HEK293T (cell line): ENCODE measurements around the gene MAMLD1.

ENCODE experiments used
- ARNT ChIP-seq: fragments of 450-650 bp; IDR thresholded peaks from 2 replicates; pipeline ENCODE4 v1.6.1; 2017; ENCODE audit warnings: mild to moderate bottlenecking
- BHLHE40 ChIP-seq: fragments of 450-650 bp; IDR thresholded peaks from 2 replicates; pipeline ENCODE4 v1.6.1; 2016; ENCODE audit warnings: mild to moderate bottlenecking, moderate library complexity, borderline replicate concordance
- CTBP1 ChIP-seq: fragments of 450-650 bp; IDR thresholded peaks from 2 replicates; pipeline ENCODE4 v1.6.1; 2016; ENCODE audit warnings: borderline replicate concordance
- FOXA1 ChIP-seq: fragments of 450-650 bp; IDR thresholded peaks from 2 replicates; pipeline ENCODE4 v1.6.1; 2016; ENCODE audit warnings: mild to moderate bottlenecking
- FOXK2 ChIP-seq: fragments of 450-650 bp; IDR thresholded peaks from 2 replicates; pipeline ENCODE4 v1.6.1; 2016; ENCODE audit warnings: mild to moderate bottlenecking
- FOXM1 ChIP-seq: fragments of 450-650 bp; IDR thresholded peaks from 2 replicates; pipeline ENCODE4 v1.6.1; 2017; ENCODE audit warnings: mild to moderate bottlenecking, borderline replicate concordance
- HDGF ChIP-seq: fragments of 450-650 bp; IDR thresholded peaks from 2 replicates; pipeline ENCODE4 v1.6.1; 2017; ENCODE audit warnings: antibody characterized with exemption, borderline replicate concordance
- L3MBTL2 ChIP-seq: fragments of 450-650 bp; conservative IDR thresholded peaks from 2 replicates; pipeline ENCODE4 v1.6.1; 2016; ENCODE audit warnings: mild to moderate bottlenecking
- SP1 ChIP-seq: fragments of 450-650 bp; IDR thresholded peaks from 2 replicates; pipeline ENCODE4 v1.6.1; 2017
- SUZ12 ChIP-seq: fragments of 450-650 bp; IDR thresholded peaks from 2 replicates; pipeline ENCODE4 v1.6.1; 2016; ENCODE audit warnings: mild to moderate bottlenecking
- TARDBP ChIP-seq: fragments of 450-650 bp; IDR thresholded peaks from 2 replicates; pipeline ENCODE4 v1.6.1; 2016
- ZNF384 ChIP-seq: fragments of 450-650 bp; IDR thresholded peaks from 2 replicates; pipeline ENCODE4 v1.6.1; 2016
- TF ChIP-seq, protein P1 (sequence below): fragments of 450-650 bp; IDR thresholded peaks from 2 replicates; pipeline ENCODE4 v1.6.1; 2016

DNA sequence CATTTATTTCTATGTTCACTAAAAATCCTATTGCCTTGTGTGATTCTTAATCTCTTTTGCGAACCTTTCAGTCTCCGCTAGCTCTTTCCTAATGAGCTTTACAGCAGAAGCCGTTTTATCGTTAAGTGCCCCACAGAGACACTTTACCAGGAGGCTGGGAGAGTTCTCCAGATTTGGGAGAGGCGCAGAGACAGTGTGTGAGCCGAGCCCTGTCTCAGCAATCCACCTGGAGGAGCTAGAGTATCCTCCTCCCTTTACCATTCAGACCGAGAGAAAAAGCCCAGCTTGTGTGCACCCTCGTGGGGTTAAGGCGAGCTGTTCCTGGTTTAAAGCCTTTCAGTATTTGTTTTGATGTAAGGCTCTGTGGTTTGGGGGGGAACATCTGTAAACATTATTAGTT, 150.4 kb downstream of the MAMLD1 start:
- no peak for TF ChIP-seq CTBP1
- no peak for TF ChIP-seq HDGF
- TF ChIP-seq, protein P1, sequence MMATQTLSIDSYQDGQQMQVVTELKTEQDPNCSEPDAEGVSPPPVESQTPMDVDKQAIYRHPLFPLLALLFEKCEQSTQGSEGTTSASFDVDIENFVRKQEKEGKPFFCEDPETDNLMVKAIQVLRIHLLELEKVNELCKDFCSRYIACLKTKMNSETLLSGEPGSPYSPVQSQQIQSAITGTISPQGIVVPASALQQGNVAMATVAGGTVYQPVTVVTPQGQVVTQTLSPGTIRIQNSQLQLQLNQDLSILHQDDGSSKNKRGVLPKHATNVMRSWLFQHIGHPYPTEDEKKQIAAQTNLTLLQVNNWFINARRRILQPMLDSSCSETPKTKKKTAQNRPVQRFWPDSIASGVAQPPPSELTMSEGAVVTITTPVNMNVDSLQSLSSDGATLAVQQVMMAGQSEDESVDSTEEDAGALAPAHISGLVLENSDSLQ: no peak
- no peak for TF ChIP-seq BHLHE40
- no peak for TF ChIP-seq SP1
- TF ChIP-seq FOXM1: no peak
- no peak for TF ChIP-seq SUZ12
- no peak for TF ChIP-seq FOXK2
- no peak for TF ChIP-seq L3MBTL2
- no peak for TF ChIP-seq ZNF384
- TF ChIP-seq FOXA1: no peak
- TF ChIP-seq TARDBP: no peak
- no peak for TF ChIP-seq ARNT
